ENCODE measurements around the gene CDH4.

DNA sequence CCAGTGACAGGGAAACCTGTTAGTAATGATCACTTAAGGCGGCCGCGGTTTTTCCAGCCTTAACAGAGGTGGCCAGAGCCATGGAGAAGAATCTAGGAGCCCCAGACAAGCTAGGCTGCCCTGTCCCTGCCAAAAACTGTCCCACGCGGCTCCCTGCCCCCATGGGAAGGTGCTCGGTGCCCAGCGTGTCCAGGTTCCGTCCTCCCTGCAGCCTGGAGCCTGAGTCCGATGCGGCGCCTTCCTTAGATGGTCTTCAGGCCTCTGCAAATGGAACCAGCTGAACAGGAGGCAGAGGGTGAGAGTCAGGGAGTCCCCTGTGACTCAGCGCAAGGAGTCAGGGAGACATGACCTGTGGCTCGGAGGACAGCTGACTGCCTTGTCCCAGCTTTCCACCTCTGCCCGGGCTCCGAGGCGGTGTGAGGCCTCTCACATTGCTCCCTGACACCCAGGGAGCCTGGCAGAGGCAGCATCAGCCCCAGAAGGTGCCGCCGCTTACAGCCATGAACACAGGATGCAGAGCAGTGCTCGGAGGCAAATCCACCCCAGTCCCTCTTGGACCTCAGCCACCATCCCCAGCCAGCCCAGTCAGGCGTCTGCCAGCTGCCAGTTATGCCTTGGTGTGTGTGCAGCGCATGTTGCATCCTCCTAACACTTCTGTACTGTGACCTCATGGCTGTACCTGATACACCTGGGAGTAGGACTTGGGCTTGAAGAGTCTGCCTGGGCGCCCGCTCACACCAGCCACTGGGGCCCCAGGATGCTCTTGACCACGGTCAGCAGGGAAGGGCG is 377.7 kb downstream of the CDH4 start:
- TF ChIP-seq, protein P1, sequence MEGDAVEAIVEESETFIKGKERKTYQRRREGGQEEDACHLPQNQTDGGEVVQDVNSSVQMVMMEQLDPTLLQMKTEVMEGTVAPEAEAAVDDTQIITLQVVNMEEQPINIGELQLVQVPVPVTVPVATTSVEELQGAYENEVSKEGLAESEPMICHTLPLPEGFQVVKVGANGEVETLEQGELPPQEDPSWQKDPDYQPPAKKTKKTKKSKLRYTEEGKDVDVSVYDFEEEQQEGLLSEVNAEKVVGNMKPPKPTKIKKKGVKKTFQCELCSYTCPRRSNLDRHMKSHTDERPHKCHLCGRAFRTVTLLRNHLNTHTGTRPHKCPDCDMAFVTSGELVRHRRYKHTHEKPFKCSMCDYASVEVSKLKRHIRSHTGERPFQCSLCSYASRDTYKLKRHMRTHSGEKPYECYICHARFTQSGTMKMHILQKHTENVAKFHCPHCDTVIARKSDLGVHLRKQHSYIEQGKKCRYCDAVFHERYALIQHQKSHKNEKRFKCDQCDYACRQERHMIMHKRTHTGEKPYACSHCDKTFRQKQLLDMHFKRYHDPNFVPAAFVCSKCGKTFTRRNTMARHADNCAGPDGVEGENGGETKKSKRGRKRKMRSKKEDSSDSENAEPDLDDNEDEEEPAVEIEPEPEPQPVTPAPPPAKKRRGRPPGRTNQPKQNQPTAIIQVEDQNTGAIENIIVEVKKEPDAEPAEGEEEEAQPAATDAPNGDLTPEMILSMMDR (IDR thresholded peaks at IDR 0.05): no peak
- TF ChIP-seq EZH2 (IDR thresholded peaks at IDR 0.05; ENCODE audit: borderline replicate concordance, insufficient read depth, low read depth, low read length, poor library complexity, severe bottlenecking): no peak

All from B cell (primary cell).